Stimulated activated naive CD8-positive, alpha-beta T cell treated with anti-CD3 and anti-CD28 coated beads, Interleukin-15, Interleukin-2, amounts not matched to agents 100 ng/mL and 50 ng/mL, for 24 hours (primary cell): ENCODE data around the gene FLRT2.

ENCODE experiments used
- H3K27ac Mint-ChIP-seq: one replicate; pipeline ENCODE4 v1.8.0; 2021; ENCODE audit warnings: mild to moderate bottlenecking, mixed read lengths
- H3K27me3 Mint-ChIP-seq: one replicate; pipeline ENCODE4 v1.8.0; 2021; ENCODE audit warnings: mixed read lengths
- H3K36me3 Mint-ChIP-seq: one replicate; pipeline ENCODE4 v1.8.0; 2021; ENCODE audit warnings: low read depth, mixed read lengths
- H3K4me1 Mint-ChIP-seq: one replicate; pipeline ENCODE4 v1.8.0; 2021; ENCODE audit warnings: low read depth, mixed read lengths
- H3K4me3 Mint-ChIP-seq: one replicate; pipeline ENCODE4 v1.8.0; 2021; ENCODE audit warnings: mild to moderate bottlenecking, mixed read lengths
- H3K9me3 Mint-ChIP-seq: one replicate; pipeline ENCODE4 v1.8.0; 2021; ENCODE audit warnings: mixed read lengths

Gene FLRT2

GRCh38 chr14:85535991-85536832 lies 6.3 kb downstream of the FLRT2 start:
- Mint-ChIP-seq H3K9me3 (no peaks in the 10 kb centered on the region), H3K27me3 (peaks cover 61% of the 10 kb centered on the region), H3K4me1 (peaks cover 14% of the 10 kb centered on the region), H3K4me3 (no peak overlapping the region), H3K36me3 (no peaks in the 10 kb centered on the region), H3K27ac (no peak overlapping the region)

- H3K27me3 Mint-ChIP-seq, result peaks cover 55% of the 10 kb centered on the region
- H3K36me3 Mint-ChIP-seq, result no peaks in the 10 kb centered on the region
- peaks cover 11% of the 10 kb centered on the region for H3K4me1 Mint-ChIP-seq
- no peak overlapping the region for H3K4me3 Mint-ChIP-seq
- no peak overlapping the region for H3K27ac Mint-ChIP-seq
- no peaks in the 10 kb centered on the region for H3K9me3 Mint-ChIP-seq
Measured at GRCh38 chr14:85536833-85537190, 6.9 kb downstream of the FLRT2 start.

GRCh38 chr14:85537526-85537925 lies 7.6 kb downstream of the FLRT2 start:
- Mint-ChIP-seq H3K9me3 (no peaks in the 10 kb centered on the region), H3K27me3 (peaks cover 48% of the 10 kb centered on the region), H3K27ac (no peak overlapping the region), H3K36me3 (no peaks in the 10 kb centered on the region), H3K4me1 (peaks cover 5% of the 10 kb centered on the region), H3K4me3 (no peak overlapping the region)

GRCh38 chr14:85538636-85539035 lies 8.7 kb downstream of the FLRT2 start:
- Mint-ChIP-seq H3K4me1 (no peaks in the 10 kb centered on the region), H3K27me3 (peaks cover 43% of the 10 kb centered on the region), H3K4me3 (no peak overlapping the region), H3K27ac (no peak overlapping the region), H3K9me3 (no peaks in the 10 kb centered on the region), H3K36me3 (no peaks in the 10 kb centered on the region)

- Mint-ChIP-seq H3K4me3 (no peak overlapping the region), H3K36me3 (no peaks in the 10 kb centered on the region), H3K27ac (no peak overlapping the region), H3K4me1 (no peaks in the 10 kb centered on the region), H3K9me3 (no peaks in the 10 kb centered on the region), H3K27me3 (peaks cover 36% of the 10 kb centered on the region)
Measured at GRCh38 chr14:85539510-85539909, 9.6 kb downstream of the FLRT2 start.

- peaks cover 9% of the 10 kb centered on the region for H3K9me3 Mint-ChIP-seq
- H3K4me1 Mint-ChIP-seq, result no peaks in the 10 kb centered on the region
- H3K27ac Mint-ChIP-seq, result no peak overlapping the region
- H3K36me3 Mint-ChIP-seq, result no peaks in the 10 kb centered on the region
- peaks cover 8% of the 10 kb centered on the region for H3K27me3 Mint-ChIP-seq
- no peak overlapping the region for H3K4me3 Mint-ChIP-seq
Measured at GRCh38 chr14:85542623-85543022, 12.7 kb downstream of the FLRT2 start.

- H3K4me1 Mint-ChIP-seq, result no peaks in the 10 kb centered on the region
Measured at GRCh38 chr14:85545738-85546137, 15.8 kb downstream of the FLRT2 start.

GRCh38 chr14:85546390-85546789 lies 16.4 kb downstream of the FLRT2 start:
- Mint-ChIP-seq H3K4me1 (no peaks in the 10 kb centered on the region), H3K27me3 (peaks cover 4% of the 10 kb centered on the region), H3K4me3 (no peak overlapping the region), H3K36me3 (no peaks in the 10 kb centered on the region), H3K27ac (no peak overlapping the region), H3K9me3 (peaks cover 9% of the 10 kb centered on the region)

More at GRCh38 chr14:85545738-85546137, 15.8 kb downstream of the FLRT2 start:
- H3K27ac Mint-ChIP-seq, result no peak overlapping the region
- no peaks in the 10 kb centered on the region for H3K36me3 Mint-ChIP-seq
- peaks cover 4% of the 10 kb centered on the region for H3K27me3 Mint-ChIP-seq
- no peak overlapping the region for H3K4me3 Mint-ChIP-seq
- peaks cover 9% of the 10 kb centered on the region for H3K9me3 Mint-ChIP-seq

GRCh38 chr14:85549697-85550096 lies 19.8 kb downstream of the FLRT2 start:
- Mint-ChIP-seq H3K4me1 (no peaks in the 10 kb centered on the region), H3K36me3 (no peaks in the 10 kb centered on the region), H3K27me3 (peaks cover 4% of the 10 kb centered on the region), H3K27ac (no peak overlapping the region), H3K9me3 (peaks cover 12% of the 10 kb centered on the region), H3K4me3 (no peak overlapping the region)

- Mint-ChIP-seq H3K9me3 (peaks cover 9% of the 10 kb centered on the region), H3K27me3 (no peaks in the 10 kb centered on the region), H3K36me3 (no peaks in the 10 kb centered on the region), H3K27ac (no peak overlapping the region), H3K4me3 (no peak overlapping the region), H3K4me1 (no peaks in the 10 kb centered on the region)
Measured at GRCh38 chr14:85554106-85554505, 24.2 kb downstream of the FLRT2 start.

- no peaks in the 10 kb centered on the region for H3K27me3 Mint-ChIP-seq
- H3K36me3 Mint-ChIP-seq, result no peaks in the 10 kb centered on the region
- peaks cover 13% of the 10 kb centered on the region for H3K9me3 Mint-ChIP-seq
- H3K4me1 Mint-ChIP-seq, result no peaks in the 10 kb centered on the region
- no peak overlapping the region for H3K4me3 Mint-ChIP-seq
- H3K27ac Mint-ChIP-seq, result no peak overlapping the region
Measured at GRCh38 chr14:85556267-85556666, 26.3 kb downstream of the FLRT2 start.

- H3K4me1 Mint-ChIP-seq, result no peaks in the 10 kb centered on the region
Measured at GRCh38 chr14:85558505-85558904, 28.6 kb downstream of the FLRT2 start.

GRCh38 chr14:85562630-85563029 lies 32.7 kb downstream of the FLRT2 start:
- no peaks in the 10 kb centered on the region for H3K4me1 Mint-ChIP-seq
- no peak overlapping the region for H3K4me3 Mint-ChIP-seq

More at GRCh38 chr14:85558505-85558904, 28.6 kb downstream of the FLRT2 start:
- H3K27me3 Mint-ChIP-seq, result no peaks in the 10 kb centered on the region
- peaks cover 11% of the 10 kb centered on the region for H3K9me3 Mint-ChIP-seq
- H3K36me3 Mint-ChIP-seq, result no peaks in the 10 kb centered on the region
- H3K4me3 Mint-ChIP-seq, result no peak overlapping the region
- H3K27ac Mint-ChIP-seq, result no peak overlapping the region

GRCh38 chr14:85564841-85565527 lies 35.0 kb downstream of the FLRT2 start:
- peaks cover 4% of the 10 kb centered on the region for H3K9me3 Mint-ChIP-seq
- no peak overlapping the region for H3K27ac Mint-ChIP-seq
- no peak overlapping the region for H3K4me3 Mint-ChIP-seq
- H3K4me1 Mint-ChIP-seq, result no peaks in the 10 kb centered on the region
- no peaks in the 10 kb centered on the region for H3K36me3 Mint-ChIP-seq
- no peaks in the 10 kb centered on the region for H3K27me3 Mint-ChIP-seq

More at GRCh38 chr14:85562630-85563029, 32.7 kb downstream of the FLRT2 start:
- H3K27me3 Mint-ChIP-seq, result no peaks in the 10 kb centered on the region
- peaks cover 4% of the 10 kb centered on the region for H3K9me3 Mint-ChIP-seq
- H3K36me3 Mint-ChIP-seq, result no peaks in the 10 kb centered on the region
- H3K27ac Mint-ChIP-seq, result no peak overlapping the region

- Mint-ChIP-seq H3K4me1 (no peaks in the 10 kb centered on the region), H3K27me3 (no peaks in the 10 kb centered on the region), H3K36me3 (no peaks in the 10 kb centered on the region), H3K4me3 (no peak overlapping the region), H3K9me3 (peaks cover 2% of the 10 kb centered on the region), H3K27ac (no peak overlapping the region)
Measured at GRCh38 chr14:85565862-85566296, 35.9 kb downstream of the FLRT2 start.
